Measurements from ENCODE around the gene MOB1B. TPM values are rescaled to one million over a fixed set of nuclear protein-coding genes. Genes with fewer than 3 reads are reported as not detected.
"Not testable (repeated sequence)": the region's sequence is repeated elsewhere in the genome, so short reads cannot be mapped to it uniquely, and the experiment has no call there.

MOB1B gene
- total RNA-seq, 1 donor from 2014 or later = 28.8 TPM

GRCh38 chr4:71008196-71008595 is 106.0 kb downstream of the MOB1B start:
- no peak overlapping the region for H3K27ac Mint-ChIP-seq (ENCODE audit: unreplicated experiment)
- H3K9me3 Mint-ChIP-seq (ENCODE audit: low read depth) = no peaks in the 10 kb centered on the region
- H3K27me3 Mint-ChIP-seq (ENCODE audit: low read depth) = no peaks in the 10 kb centered on the region
- H3K4me3 Mint-ChIP-seq (ENCODE audit: unreplicated experiment) = no peak overlapping the region
- no peak for TF ChIP-seq CTCF (IDR thresholded peaks at IDR 0.05)
- DNase-seq (ENCODE audit: low spot score) = no peak
- H3K36me3 Mint-ChIP-seq (ENCODE audit: low read depth) = peaks cover 3% of the 10 kb centered on the region
- peaks cover 17% of the 10 kb centered on the region for H3K4me1 Mint-ChIP-seq (ENCODE audit: low read depth)

GRCh38 chr4:71009086-71009485 is 106.9 kb downstream of the MOB1B start:
- TF ChIP-seq CTCF (IDR thresholded peaks at IDR 0.05) = no peak
- Mint-ChIP-seq H3K4me1 (ENCODE audit: low read depth) (peaks cover 17% of the 10 kb centered on the region), H3K9me3 (ENCODE audit: low read depth) (no peaks in the 10 kb centered on the region), H3K4me3 (ENCODE audit: unreplicated experiment) (no peak overlapping the region), H3K36me3 (ENCODE audit: low read depth) (peaks cover 4% of the 10 kb centered on the region), H3K27ac (ENCODE audit: unreplicated experiment) (no peak overlapping the region), H3K27me3 (ENCODE audit: low read depth) (no peaks in the 10 kb centered on the region)
- DNase-seq (ENCODE audit: low spot score) = no peak

- H3K27ac Mint-ChIP-seq (ENCODE audit: unreplicated experiment) = no peak overlapping the region
- no peaks in the 10 kb centered on the region for H3K9me3 Mint-ChIP-seq (ENCODE audit: low read depth)
- no peak overlapping the region for H3K4me3 Mint-ChIP-seq (ENCODE audit: unreplicated experiment)
- TF ChIP-seq CTCF (IDR thresholded peaks at IDR 0.05) = peak; percentile 96
- H3K4me1 Mint-ChIP-seq (ENCODE audit: low read depth) = peaks cover 17% of the 10 kb centered on the region
- no peaks in the 10 kb centered on the region for H3K27me3 Mint-ChIP-seq (ENCODE audit: low read depth)
- no peak for DNase-seq (ENCODE audit: low spot score)
- peaks cover 6% of the 10 kb centered on the region for H3K36me3 Mint-ChIP-seq (ENCODE audit: low read depth)
Measured at GRCh38 chr4:71009890-71010588, 107.9 kb downstream of the MOB1B start.

- no peak overlapping the region for H3K4me3 Mint-ChIP-seq (ENCODE audit: unreplicated experiment)
- H3K4me1 Mint-ChIP-seq (ENCODE audit: low read depth) = peaks cover 17% of the 10 kb centered on the region
- H3K9me3 Mint-ChIP-seq (ENCODE audit: low read depth) = peaks cover 5% of the 10 kb centered on the region
- DNase-seq (ENCODE audit: low spot score) = no peak
- H3K27ac Mint-ChIP-seq (ENCODE audit: unreplicated experiment) = no peak overlapping the region
- no peaks in the 10 kb centered on the region for H3K27me3 Mint-ChIP-seq (ENCODE audit: low read depth)
- no peak for TF ChIP-seq CTCF (IDR thresholded peaks at IDR 0.05)
- H3K36me3 Mint-ChIP-seq (ENCODE audit: low read depth) = peaks cover 12% of the 10 kb centered on the region
Measured at GRCh38 chr4:71011451-71011850, 109.3 kb downstream of the MOB1B start.

- H3K4me1 Mint-ChIP-seq (ENCODE audit: low read depth); DNase-seq (ENCODE audit: low spot score); H3K9me3 Mint-ChIP-seq (ENCODE audit: low read depth); H3K27me3 Mint-ChIP-seq (ENCODE audit: low read depth); H3K27ac Mint-ChIP-seq (ENCODE audit: unreplicated experiment); H3K4me3 Mint-ChIP-seq (ENCODE audit: unreplicated experiment): not testable (repeated sequence)
- H3K36me3 Mint-ChIP-seq (ENCODE audit: low read depth) = peaks cover 12% of the 10 kb centered on the region
Measured at GRCh38 chr4:71017391-71017790, 115.2 kb downstream of the MOB1B start.

- H3K9me3 Mint-ChIP-seq (ENCODE audit: low read depth) = peaks cover 5% of the 10 kb centered on the region
- H3K4me3 Mint-ChIP-seq (ENCODE audit: unreplicated experiment) = no peak overlapping the region
- TF ChIP-seq CTCF (IDR thresholded peaks at IDR 0.05) = no peak
- H3K4me1 Mint-ChIP-seq (ENCODE audit: low read depth) = peaks cover 13% of the 10 kb centered on the region
- DNase-seq (ENCODE audit: low spot score) = no peak
- peaks cover 8% of the 10 kb centered on the region for H3K36me3 Mint-ChIP-seq (ENCODE audit: low read depth)
- no peak overlapping the region for H3K27ac Mint-ChIP-seq (ENCODE audit: unreplicated experiment)
- H3K27me3 Mint-ChIP-seq (ENCODE audit: low read depth) = no peaks in the 10 kb centered on the region
Measured at GRCh38 chr4:71020611-71021010, 118.4 kb downstream of the MOB1B start.
